Stimulated activated CD4-positive, alpha-beta T cell treated with anti-CD3 and anti-CD28 coated beads, Interleukin-12 subunit alpha, Interleukin-12 subunit beta, amount 100 ng/mL, for 4 hours (primary cell): Measurements from ENCODE around the gene RNF41.
"Not testable (repeated sequence)": the region's sequence is repeated elsewhere in the genome, so short reads cannot be mapped to it uniquely, and the experiment has no call there.

ENCODE experiments used
- DNase-seq: peaks from one replicate; pipeline ENCODE4 v3.0.0-alpha.2; 2020

RNF41 gene

DNA sequence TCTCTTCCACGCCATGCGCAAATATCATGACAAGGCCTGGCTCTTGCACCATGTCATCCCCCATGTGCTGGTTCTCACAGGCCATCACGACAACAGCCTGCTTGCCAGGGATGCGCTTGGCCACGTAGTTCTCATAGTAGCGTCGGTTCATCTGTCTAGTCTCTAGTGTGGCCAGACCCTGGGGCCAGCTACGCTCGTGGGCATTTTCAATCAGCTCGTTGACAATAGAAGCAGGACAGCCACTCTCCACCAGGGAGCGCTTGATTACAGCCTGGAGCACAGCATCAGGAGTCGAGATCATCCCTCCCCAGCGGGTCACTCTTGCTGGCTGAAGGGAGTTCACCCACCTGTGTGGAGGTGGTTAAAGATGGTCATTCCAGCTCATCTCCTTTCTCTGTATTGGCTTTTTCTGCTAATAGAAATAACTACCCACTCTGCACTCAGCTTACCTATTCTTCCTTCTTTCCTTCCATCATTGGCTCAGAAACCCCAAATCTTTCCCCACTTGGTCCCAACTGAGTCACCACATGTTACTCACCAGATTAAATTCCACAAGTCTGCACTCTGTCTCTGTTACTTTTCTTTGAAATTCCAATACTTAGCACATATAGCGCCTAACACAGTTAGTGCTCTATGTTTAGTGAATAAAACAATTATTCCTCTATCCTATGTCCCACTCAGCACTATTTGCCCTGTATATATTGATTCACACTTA, 15.1 kb downstream of the RNF41 start:
- DNase-seq: peak; percentile 20

DNA sequence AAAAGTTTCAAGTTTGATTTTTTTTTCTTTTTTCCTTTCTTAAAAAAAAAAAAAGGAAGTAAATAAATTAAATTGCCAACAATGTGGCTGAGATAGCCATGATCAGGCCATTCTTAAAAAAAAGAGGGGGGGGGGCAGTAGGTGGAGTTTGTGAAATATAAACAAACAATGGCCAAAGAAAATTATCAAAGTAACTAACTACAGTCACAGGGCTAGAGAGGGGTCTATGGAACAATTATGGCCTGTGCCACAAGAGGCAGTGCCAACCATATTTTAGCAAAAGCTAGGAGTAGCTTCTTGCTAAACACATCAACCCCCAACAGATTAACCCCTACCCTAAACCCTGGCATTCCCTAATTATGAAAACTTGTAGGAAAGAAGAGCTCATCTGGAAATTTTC, 16.3 kb downstream of the RNF41 start:
- no peak for DNase-seq

GRCh38 chr12:56204275-56204674, 17.4 kb downstream of the RNF41 start:
- DNase-seq: no peak

- no peak for DNase-seq
These were observed 18.9 kb downstream of the RNF41 start for GRCh38 chr12:56202838-56203237.

- no peak for DNase-seq
These were observed 19.4 kb downstream of the RNF41 start for GRCh38 chr12:56202366-56202765.

GRCh38 chr12:56198836-56199235, 22.9 kb downstream of the RNF41 start:
- no peak for DNase-seq

DNA sequence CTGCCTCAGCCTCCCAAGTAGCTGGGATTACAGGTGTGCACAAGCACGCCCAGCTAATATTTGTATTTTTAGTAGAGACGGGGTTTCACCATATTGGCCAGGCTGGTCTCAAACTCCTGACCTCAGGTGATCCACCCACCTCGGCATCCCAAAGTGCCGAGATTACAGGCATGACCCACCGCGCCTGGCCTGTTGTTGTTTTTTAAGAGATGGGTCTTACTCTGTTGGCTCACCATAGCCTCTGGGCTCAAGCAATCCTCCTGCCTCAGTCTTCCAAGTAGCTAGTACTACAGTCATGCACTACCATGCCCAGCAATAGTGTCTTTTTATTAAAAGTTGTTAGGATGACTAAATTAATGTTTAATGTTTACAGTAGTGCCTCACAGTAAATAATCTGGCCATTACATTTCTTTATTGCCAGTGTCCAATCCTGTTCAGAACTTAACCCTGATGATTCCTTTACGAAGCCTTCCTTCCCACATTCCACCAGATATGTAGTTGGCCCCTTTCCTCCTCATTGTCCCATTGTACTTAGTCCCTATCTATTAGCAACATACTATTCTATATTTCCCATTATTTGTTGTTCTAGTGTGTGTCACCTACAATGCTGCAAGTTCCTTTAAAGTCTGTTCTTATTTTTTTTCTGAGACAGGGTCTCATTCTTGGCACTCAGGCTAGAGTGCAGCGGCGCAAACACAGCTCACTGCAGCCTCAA, 23.6 kb downstream of the RNF41 start:
- DNase-seq: no peak

GRCh38 chr12:56196818-56197550, 24.7 kb downstream of the RNF41 start:
- not testable (repeated sequence) for DNase-seq

GRCh38 chr12:56193025-56193578, 28.6 kb downstream of the RNF41 start:
- peak; percentile 63 for DNase-seq

DNA sequence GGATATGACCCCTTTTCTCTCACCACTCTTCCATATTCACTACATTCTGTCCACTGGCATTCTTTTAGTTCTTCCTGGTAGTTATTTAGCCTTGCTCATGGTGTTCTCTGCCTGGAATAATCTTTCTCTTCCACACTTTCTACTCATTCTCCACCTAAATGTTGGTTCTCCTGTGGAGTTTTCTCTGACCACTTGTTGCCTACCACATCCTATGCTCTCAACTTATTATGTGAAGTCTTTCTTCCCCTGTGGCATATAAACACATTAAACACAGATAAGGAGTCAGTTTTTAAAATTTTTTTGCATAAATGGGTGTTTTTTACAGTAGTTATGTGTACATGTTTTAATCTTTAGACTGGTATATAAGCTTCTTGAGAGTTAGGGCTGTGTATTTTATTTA, 29.1 kb downstream of the RNF41 start:
- no peak for DNase-seq

- DNase-seq: no peak
These were observed 31.0 kb downstream of the RNF41 start for GRCh38 chr12:56190695-56191155.

DNA sequence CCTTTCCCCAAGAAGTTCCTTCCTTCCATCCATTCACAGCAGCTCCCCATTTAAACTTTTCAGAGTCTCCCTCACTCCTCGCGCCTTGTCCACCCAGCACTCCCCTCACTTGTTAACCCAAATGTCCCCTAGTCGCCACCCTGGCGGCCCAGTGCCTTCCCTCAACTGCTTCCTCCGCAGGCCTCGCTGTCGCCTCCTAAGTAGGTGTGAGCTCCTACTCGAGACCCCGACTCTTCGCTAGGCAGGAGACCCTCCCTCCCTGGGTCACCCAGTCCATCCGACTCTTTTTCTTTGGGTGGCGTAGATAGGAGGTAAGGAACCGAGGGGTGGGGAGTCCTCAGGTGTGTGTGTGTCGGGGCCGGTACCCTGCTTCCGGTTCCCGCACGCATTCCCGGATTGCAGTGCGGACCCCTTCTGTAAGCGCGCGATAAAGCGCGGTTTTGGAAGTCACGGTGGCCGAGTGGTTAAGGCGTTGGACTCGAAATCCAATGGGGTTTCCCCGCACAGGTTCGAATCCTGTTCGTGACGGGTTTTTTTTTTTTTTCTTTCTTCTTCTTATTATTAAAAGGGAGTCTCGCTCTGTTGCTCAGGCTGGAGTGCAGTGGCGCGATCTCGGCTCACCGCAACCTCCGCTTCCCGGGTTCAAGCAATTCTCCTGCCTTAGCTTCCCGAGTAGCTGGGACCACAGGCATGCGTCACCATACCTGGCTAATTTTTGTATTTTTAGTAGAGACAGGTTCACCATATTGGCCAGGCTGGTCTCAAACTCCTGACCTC, 31.6 kb downstream of the RNF41 start:
- DNase-seq: peak; percentile 87

GRCh38 chr12:56189099-56189917, 32.4 kb downstream of the RNF41 start, which contains the start of gene SMARCC2:
Gene SMARCC2, minus strand, starts transcription at chr12:56189483. Its CDS starts 22 bp downstream, at chr12:56189461.
- peak; percentile 80 for DNase-seq

DNA sequence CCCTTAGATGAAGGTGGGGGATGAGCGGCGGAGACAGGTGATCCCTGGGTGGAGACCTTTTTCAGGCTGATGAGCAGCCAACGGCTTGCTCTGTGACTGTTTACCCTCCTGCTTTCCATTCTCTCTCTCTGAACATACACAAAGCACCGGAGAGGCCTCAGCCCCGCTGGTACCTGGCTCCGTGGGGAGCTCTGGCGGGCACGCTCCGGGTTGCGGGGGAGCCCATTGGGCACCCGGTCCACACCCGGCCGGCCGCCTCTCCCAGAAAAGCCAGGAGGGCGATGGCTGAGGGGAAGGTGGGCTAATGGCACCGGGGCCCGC, 33.0 kb downstream of the RNF41 start:
- DNase-seq: no peak

DNA sequence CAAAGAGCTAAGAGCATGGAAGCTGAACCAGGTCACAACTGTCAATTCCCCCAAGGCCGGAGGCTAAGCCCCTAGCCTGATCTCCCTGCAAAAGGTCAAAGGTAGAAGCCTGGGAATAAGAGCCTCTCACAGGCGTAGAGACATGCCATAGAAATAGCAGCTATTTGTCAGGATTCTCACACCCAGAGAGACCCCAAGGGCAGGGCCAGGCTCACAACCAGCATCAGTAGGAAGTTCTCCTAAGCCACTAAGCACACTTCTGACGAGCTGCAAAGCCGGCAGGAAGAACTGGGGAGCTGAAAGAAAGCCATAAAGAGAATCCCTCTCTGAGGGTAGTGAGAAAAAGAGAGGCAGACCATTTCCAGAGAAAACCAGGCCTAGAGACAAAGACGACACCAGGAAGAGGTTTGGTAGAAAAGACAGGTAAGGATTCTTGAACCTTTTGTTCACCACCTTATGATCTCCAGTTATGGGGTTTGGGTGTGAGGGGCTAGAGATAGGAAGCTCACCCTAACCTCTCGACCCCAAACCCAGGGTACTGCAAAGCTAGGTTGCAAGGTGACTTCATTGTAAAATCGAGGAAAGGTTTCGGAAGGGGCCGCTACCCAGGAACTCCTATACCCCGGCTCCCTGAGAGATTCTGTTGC, 33.5 kb downstream of the RNF41 start:
- no peak for DNase-seq

DNA sequence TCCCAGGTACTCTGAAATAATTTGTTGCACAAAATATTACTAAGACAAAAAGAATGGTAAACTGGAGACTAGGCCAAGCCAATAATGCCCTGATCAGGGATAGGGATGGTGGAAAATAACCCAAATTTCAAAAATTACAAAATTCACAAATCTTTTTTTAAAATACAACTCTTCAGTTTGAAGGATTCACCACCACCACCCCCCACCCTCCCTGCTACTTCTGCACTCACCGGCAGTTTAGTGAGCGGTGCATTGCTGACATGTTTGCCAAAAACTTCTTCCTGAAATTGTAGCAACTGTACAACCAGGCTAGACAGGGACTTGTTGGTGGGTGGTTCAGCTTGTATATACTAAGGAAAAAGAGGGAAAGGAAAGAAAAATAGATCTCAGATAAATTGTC, 34.8 kb downstream of the RNF41 start:
- no peak for DNase-seq

- no peak for DNase-seq
These were observed 43.4 kb downstream of the RNF41 start for GRCh38 chr12:56178347-56178746.

DNA sequence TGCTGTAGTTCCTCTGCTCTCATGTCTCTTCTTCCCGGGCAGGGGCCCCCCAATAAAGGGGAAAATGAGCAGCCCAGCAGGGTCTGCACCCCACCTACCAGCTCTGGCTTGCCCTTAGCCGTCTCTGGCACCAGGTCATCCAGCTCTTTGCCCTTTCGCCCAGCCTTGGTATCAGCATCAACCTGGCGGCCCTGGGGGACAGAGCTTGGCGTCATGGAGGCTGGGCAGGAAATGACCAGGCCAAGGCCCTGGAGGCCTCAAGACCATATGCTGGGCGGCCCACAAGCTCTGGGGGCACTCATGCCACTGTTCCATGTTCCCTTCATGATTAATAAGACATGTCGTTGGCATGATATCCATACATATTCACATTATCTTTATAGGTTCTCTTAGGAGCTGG, 48.9 kb downstream of the RNF41 start:
- DNase-seq: no peak

DNA sequence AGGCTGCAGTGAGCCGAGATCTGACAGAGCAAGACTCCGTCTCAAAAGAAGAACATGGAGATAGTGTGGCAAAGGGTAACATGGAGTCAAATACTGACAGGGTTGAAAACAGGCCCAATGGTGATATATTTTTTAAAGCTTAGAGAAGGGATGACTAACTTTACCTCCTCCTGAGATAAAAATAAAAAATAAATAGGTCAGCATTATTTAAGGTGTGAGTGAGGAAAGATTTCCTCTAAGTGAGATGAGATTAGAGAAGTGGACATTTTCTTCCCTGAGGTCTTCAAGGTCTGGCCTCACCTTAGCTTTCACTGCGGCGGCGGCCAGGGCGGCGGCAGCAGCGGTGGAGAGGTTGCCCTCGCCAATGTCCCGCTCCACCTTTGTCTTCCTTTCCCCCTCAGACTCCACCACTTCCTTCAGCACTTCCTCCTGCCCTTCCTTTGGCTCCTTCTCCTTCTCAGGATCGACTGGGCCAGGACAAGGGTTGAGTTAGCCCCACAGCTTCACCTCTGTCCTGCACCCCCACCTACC, 52.4 kb downstream of the RNF41 start:
- no peak for DNase-seq

DNA sequence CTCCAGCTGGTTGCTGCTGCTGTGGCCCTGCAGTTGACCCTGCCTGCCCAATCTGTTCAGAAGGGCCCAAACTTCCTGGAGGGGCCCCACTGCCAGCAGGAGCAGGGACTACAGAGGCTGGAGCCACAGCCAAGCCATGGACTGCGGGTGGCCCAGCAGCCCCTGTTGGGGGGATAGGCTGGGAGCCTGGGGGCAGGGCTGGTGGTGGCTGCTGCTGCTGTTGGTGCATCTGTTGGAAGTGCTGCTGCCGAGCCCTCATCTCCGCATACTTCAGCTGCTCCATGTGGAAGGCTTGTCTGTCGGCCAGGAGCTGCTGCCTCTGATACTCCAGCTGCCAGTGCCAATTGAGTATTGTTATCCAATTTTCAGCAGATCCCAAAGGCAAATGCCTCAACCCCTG, 56.4 kb downstream of the RNF41 start:
- no peak for DNase-seq

- no peak for DNase-seq
These were observed 57.4 kb downstream of the RNF41 start for GRCh38 chr12:56164345-56164729.
